HG03439 (cell line): Measurements from ENCODE around the gene C16orf92.
A peak's percentile ranks its signal among the peaks of the same experiment; 100 is the strongest.

Experiments
- ATAC-seq: cut with Tn5 transposase; IDR thresholded peaks from one replicate; pipeline ENCODE4 v1.9.1; 2021; ENCODE audit warnings: mild to moderate bottlenecking, moderate library complexity; ENCODE audit not compliant: unreplicated experiment

Gene C16orf92, protein sequence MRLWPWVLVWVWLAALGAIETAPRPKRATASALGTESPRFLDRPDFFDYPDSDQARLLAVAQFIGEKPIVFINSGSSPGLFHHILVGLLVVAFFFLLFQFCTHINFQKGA

DNA sequence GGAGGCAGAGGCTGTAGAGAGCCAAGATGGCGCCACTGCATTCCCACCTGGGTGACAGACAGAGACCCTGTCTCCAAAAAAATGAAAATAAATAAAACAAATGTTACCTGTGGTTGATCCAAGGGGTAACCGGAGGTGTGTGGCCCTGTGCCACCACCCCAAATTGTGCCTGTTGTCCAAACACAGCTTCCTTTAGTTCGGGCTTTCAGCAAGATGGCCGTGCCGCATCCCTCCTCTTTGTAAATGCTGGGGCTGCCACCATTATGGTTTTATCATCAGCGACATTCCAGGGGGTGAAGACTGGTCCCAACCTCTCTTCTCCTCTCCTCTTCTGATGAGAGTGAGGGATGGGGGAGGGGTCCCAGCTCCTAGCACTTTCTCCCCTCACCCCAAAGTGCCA lies at the start of gene C16orf92:
TSS of gene C16orf92 (plus strand) at position 312 of the 400 bp plus-strand sequence. CDS start 143 bp downstream, outside the sequence.
- no peak for ATAC-seq

DNA sequence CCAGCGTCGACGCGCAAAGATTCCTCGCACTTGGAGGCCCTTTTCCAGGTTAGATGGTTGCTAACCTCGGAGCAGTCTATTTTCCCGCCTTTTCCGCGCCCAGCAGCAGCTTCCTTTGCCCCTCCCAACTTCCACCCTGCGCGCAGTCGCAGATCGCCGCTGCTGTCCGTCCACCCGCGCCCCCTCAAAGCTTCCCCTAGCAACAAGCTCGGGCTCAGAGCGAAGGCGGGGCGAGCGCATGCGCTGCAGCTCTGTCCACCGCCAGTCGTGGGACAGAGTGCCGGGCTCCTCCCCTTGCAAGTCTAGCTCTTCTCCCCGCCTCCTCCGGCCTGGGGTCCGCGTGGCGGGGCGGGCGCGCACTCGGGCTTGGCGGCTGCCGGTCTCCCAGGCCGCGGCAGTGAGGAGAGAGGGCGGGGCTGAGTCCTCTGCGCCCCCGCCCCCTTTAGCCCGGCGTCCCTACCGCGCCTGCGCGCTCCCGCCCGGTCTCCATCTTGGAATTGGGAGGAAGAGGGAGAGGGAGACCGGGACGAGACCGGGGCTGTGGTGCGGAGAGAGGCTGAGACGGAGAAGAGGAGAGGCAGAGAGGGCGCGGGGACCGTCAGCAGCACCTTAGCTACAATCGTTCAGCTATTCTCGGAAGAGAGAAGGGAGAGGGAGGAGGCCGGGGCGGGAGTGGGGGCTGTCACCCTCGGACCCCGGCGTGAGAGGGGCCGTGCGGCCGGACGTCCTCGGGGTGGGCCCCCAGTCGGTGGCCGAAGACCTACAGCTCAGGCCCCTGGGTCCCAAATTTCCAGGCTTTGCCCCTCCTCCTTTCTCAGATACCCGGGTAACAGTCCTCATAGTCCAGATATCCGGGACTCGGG lies 49.4 kb upstream of the C16orf92 start, which contains the start of gene TAOK2:
TSS of gene TAOK2 (plus strand) at position 485 of the 863 bp plus-strand sequence. CDS start 3,905 bp downstream, outside the sequence.
- ATAC-seq = peak; percentile 95

GRCh38 chr16:29974291-29975133 lies 48.5 kb upstream of the C16orf92 start:
- no peak for ATAC-seq

- no peak for ATAC-seq
These were observed 47.9 kb upstream of the C16orf92 start for GRCh38 chr16:29975134-29975538.

GRCh38 chr16:29975811-29976511 lies 47.0 kb upstream of the C16orf92 start:
- ATAC-seq = no peak

DNA sequence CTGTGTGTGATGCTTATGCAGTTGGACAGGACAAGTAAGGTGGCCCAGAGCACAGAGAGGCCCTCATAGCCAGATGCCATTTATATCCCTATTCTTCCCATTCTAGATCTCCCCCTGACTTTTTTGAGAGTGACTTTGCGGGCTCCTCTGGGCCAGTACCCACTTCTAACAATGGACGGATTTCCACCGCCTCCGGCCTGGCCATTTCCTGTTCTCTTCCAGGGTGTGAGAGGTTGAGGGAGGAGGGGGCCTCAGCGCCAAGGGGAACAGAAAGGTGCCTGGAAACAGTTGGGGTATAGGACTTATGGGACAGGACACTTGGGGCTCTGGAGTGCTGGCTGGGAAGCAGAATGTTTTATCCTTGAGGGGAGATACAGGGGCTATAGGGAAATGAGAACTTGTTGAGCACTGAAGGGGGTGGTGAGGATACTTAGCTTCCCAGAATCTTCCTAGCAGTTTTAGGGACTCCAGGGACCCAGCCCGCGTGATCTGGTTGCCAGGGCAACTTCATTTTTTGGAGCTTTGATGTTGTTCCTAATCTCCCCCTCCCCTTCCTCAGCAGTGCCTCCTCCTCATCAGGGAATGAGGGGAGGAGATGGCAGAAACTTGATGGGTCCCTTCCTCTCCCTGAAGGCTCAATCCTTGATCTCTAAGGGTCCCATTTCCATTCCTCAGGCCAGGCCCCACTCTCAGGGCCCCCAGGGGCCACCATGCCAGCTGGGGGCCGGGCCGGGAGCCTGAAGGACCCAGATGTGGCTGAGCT lies 45.8 kb upstream of the C16orf92 start:
- no peak for ATAC-seq

- ATAC-seq = no peak
These were observed 44.9 kb upstream of the C16orf92 start for GRCh38 chr16:29978081-29978480.

DNA sequence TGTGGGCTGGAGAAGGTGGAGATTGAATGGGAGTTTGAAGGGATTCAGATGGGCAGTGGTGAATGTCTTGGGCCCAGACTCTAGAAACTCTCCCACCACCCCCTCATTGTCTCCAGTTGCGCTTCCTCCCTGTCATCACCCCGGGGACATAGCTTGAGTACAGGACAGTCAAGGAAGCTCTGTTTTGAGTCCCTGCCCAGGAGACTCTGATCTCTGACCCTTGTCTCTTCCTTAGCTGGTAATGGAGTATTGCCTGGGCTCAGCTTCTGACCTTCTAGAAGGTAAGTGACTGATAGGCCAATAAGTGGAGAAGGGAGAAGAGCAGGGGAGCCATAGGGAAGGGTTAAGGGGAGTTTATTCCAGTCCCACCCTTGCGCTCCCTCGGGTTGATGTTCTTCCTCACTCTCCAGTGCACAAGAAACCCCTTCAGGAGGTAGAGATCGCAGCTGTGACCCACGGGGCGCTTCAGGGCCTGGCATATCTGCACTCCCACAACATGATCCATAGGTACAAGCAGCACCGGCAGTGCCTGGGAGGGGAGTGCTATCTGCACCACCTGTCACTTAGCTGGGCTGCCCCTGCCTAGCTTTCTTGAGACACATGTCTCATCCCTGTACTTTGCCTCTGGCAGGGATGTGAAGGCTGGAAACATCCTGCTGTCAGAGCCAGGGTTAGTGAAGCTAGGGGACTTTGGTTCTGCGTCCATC lies 44.3 kb upstream of the C16orf92 start:
- ATAC-seq = no peak

DNA sequence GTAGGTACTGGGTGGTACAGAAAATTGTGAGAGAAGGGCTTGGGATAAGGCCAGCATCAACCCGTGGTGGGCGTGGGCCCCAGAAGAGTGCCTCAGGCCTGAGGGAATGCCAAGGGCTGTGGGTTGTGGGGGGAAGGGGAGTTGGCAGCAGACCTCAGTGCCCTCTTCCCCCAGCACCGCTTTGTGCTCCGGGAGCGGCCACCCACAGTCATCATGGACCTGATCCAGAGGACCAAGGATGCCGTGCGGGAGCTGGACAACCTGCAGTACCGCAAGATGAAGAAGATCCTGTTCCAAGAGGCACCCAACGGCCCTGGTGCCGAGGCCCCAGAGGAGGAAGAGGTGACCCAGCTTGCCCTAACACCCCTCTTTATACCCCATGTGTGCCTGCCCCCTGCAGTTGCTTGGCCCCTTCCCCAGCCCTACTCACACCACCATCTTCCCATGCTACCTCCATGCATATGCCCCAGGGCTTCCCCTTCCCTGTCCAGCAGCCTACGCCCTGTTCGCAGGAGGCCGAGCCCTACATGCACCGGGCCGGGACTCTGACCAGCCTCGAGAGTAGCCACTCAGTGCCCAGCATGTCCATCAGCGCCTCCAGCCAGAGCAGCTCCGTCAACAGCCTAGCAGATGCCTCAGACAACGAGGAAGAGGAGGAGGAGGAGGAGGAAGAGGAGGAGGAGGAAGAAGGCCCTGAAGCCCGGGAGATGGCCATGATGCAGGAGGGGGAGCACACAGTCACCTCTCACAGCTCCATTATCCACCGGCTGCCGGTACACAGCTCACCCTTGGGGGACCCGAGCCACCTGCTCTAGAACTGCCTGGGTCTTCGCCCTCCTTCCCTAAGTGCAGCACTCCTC lies 40.2 kb upstream of the C16orf92 start:
- no peak for ATAC-seq

- ATAC-seq = no peak
These were observed 39.4 kb upstream of the C16orf92 start for GRCh38 chr16:29983420-29984136.

DNA sequence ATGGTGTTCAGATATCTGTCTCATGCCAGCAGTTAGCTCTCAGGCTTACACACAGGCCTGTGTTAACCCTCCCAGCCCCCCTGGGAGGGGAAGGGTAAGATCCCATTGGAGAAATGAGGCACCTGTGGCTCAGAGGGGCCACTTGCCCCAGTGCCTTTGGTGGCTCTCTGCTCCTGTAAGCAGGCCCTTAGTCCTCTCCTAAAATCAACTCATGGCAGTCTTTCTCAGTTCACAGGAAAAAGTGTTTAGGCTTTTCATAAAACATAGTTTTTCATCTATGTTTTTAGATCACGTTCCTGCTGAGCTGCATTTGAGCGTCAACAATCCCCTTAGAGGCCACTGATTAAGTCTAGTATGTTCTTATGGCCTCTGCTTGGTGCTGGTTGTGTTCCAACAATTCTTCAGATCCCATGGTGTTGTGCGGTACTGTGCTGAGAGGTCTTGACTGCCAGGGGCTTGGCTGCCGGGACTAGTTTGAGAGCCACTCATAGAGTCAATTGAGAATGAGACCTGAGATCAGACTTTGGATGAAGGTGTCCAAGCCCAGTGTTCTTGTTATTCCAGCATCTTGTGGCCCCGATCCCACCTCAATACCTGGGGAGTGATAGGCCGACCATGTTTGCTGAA lies 38.7 kb upstream of the C16orf92 start:
- no peak for ATAC-seq

- ATAC-seq = no peak
These were observed 38.2 kb upstream of the C16orf92 start for GRCh38 chr16:29984764-29985147.

DNA sequence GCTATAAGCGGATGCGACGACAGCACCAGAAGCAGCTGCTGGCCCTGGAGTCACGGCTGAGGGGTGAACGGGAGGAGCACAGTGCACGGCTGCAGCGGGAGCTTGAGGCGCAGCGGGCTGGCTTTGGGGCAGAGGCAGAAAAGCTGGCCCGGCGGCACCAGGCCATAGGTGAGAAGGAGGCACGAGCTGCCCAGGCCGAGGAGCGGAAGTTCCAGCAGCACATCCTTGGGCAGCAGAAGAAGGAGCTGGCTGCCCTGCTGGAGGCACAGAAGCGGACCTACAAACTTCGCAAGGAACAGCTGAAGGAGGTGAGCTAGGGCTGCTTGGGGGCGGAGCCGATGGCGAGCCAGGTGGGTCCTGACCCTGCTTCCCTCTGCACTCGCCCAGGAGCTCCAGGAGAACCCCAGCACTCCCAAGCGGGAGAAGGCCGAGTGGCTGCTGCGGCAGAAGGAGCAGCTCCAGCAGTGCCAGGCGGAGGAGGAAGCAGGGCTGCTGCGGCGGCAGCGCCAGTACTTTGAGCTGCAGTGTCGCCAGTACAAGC lies 37.7 kb upstream of the C16orf92 start:
- ATAC-seq = no peak

DNA sequence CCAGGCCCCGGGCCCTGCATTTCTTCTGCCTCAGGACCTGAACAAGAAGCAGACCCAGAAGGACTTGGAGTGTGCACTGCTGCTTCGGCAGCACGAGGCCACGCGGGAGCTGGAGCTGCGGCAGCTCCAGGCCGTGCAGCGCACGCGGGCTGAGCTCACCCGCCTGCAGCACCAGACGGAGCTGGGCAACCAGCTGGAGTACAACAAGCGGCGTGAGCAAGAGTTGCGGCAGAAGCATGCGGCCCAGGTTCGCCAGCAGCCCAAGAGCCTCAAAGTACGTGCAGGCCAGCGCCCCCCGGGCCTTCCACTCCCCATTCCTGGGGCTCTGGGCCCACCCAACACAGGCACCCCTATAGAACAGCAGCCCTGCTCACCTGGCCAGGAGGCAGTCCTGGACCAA lies 36.8 kb upstream of the C16orf92 start:
- ATAC-seq = no peak

DNA sequence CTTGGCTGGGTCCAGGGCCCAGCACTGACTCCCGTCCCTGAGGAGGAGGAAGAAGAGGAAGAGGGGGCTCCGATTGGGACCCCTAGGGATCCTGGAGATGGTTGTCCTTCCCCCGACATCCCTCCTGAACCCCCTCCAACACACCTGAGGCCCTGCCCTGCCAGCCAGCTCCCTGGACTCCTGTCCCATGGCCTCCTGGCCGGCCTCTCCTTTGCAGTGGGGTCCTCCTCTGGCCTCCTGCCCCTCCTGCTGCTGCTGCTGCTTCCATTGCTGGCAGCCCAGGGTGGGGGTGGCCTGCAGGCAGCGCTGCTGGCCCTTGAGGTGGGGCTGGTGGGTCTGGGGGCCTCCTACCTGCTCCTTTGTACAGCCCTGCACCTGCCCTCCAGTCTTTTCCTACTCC lies 36.1 kb upstream of the C16orf92 start:
- ATAC-seq = no peak

DNA sequence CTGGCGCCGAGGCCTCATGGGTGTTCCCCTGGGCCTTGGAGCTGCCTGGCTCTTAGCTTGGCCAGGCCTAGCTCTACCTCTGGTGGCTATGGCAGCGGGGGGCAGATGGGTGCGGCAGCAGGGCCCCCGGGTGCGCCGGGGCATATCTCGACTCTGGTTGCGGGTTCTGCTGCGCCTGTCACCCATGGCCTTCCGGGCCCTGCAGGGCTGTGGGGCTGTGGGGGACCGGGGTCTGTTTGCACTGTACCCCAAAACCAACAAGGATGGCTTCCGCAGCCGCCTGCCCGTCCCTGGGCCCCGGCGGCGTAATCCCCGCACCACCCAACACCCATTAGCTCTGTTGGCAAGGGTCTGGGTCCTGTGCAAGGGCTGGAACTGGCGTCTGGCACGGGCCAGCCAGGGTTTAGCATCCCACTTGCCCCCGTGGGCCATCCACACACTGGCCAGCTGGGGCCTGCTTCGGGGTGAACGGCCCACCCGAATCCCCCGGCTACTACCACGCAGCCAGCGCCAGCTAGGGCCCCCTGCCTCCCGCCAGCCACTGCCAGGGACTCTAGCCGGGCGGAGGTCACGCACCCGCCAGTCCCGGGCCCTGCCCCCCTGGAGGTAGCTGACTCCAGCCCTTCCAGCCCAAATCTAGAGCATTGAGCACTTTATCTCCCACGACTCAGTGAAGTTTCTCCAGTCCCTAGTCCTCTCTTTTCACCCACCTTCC lies 35.5 kb upstream of the C16orf92 start:
- no peak for ATAC-seq
